Measurements from ENCODE around the gene TCP11L2.

Gene TCP11L2

GRCh38 chr12:106328735-106329134 lies 26.2 kb downstream of the TCP11L2 start:
- TF ChIP-seq, protein P1, sequence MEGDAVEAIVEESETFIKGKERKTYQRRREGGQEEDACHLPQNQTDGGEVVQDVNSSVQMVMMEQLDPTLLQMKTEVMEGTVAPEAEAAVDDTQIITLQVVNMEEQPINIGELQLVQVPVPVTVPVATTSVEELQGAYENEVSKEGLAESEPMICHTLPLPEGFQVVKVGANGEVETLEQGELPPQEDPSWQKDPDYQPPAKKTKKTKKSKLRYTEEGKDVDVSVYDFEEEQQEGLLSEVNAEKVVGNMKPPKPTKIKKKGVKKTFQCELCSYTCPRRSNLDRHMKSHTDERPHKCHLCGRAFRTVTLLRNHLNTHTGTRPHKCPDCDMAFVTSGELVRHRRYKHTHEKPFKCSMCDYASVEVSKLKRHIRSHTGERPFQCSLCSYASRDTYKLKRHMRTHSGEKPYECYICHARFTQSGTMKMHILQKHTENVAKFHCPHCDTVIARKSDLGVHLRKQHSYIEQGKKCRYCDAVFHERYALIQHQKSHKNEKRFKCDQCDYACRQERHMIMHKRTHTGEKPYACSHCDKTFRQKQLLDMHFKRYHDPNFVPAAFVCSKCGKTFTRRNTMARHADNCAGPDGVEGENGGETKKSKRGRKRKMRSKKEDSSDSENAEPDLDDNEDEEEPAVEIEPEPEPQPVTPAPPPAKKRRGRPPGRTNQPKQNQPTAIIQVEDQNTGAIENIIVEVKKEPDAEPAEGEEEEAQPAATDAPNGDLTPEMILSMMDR (conservative IDR thresholded peaks at IDR 0.05; ENCODE audit: low read length), result no peak
- no peak for DNase-seq (ENCODE audit: low read depth)
- no peak overlapping the region for H3K4me3 ChIP-seq (ENCODE audit: low read length)

- no peak overlapping the region for H3K4me3 ChIP-seq (ENCODE audit: low read length)
- peak; percentile 35 for DNase-seq (ENCODE audit: low read depth)
- TF ChIP-seq, protein P1 (conservative IDR thresholded peaks at IDR 0.05; ENCODE audit: low read length), result no peak
Observed at GRCh38 chr12:106329231-106329982, 26.9 kb downstream of the TCP11L2 start.

DNA sequence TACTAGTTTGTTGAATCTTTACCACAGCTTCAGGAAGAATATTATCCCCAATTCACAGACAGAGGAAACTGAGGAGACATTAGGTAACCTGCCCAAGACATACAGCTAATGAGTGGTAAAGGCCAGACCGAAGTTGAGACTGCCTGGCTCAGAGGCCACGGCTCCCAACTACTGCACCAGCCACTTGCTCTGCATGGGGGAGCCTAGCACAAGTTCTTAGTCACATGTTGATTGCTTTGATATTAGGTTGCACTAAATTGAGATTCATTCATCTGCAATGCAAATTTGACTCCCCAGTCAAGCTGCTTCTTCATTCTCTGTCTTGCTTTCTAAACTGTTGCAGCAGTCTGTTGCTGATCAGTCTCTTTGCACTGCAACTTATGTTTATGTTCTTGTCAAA lies 29.1 kb downstream of the TCP11L2 start:
- no peak overlapping the region for H3K4me3 ChIP-seq (ENCODE audit: low read length)
- no peak for DNase-seq (ENCODE audit: low read depth)
- TF ChIP-seq, protein P1 (conservative IDR thresholded peaks at IDR 0.05; ENCODE audit: low read length), result no peak

DNA sequence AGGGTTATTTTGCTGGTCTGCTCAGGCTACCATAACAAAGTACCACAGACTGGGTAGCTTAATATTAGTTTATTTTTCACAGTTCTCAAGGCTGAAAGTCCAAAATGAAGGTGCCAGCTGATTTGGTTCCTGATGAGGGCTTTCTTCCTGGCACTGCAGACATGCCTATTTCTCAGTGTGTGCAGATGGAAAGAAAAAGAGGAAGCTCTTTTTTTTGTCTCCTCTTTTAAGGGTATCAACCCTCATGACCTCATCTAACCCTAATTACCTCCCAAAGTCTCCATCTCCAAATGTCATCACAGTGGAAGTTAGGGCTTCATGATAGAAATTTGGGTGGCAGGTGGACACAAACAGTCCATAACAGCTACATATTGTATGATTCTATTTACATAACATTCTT lies 30.0 kb downstream of the TCP11L2 start:
- H3K4me3 ChIP-seq (ENCODE audit: low read length), result no peak overlapping the region
- TF ChIP-seq, protein P1 (conservative IDR thresholded peaks at IDR 0.05; ENCODE audit: low read length), result no peak
- no peak for DNase-seq (ENCODE audit: low read depth)

DNA sequence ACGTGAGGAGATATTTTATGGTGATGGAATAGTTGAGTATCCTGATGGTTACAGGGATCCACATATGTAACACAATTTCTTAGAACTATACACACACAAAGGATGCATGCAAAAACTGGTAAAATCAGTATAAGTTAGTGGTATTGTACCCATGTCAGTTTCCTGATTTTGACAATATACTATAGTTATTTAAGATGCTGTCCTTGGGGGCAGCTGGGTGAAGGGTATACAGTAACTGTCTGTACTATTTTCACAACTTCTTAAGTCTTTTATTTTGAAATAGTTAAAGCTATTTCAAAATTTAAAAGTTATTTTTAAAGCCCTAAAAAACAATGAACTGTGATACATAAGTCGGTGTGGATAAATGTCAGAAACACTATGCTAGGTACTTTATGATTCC lies 30.5 kb downstream of the TCP11L2 start:
- DNase-seq (ENCODE audit: low read depth), result no peak
- no peak overlapping the region for H3K4me3 ChIP-seq (ENCODE audit: low read length)
- TF ChIP-seq, protein P1 (conservative IDR thresholded peaks at IDR 0.05; ENCODE audit: low read length), result no peak

GRCh38 chr12:106333756-106334155 lies 31.2 kb downstream of the TCP11L2 start:
- no peak overlapping the region for H3K4me3 ChIP-seq (ENCODE audit: low read length)
- TF ChIP-seq, protein P1 (conservative IDR thresholded peaks at IDR 0.05; ENCODE audit: low read length), result no peak
- no peak for DNase-seq (ENCODE audit: low read depth)
